Stimulated activated memory B cell treated with anti-CD40 and anti-IgM and Interleukin-4, amounts not matched to agents 10 μg/mL and 1 μg/mL and 100 μg/mL, for 72 hours (primary cell): ENCODE results near the gene COBL.

Source experiments
- ATAC-seq: fragments of 150-1000 bp; cut with Tn5 transposase; 2 replicates; pipeline ENCODE4 v1.10.0; 2021
- H3K27ac Mint-ChIP-seq: one replicate; pipeline ENCODE4 v1.8.0; 2022; ENCODE audit warnings: mild to moderate bottlenecking, mixed read lengths
- H3K27me3 Mint-ChIP-seq: one replicate; pipeline ENCODE4 v1.8.0; 2022; ENCODE audit warnings: mixed read lengths
- H3K36me3 Mint-ChIP-seq: one replicate; pipeline ENCODE4 v1.8.0; 2022; ENCODE audit warnings: mixed read lengths
- H3K4me1 Mint-ChIP-seq: one replicate; pipeline ENCODE4 v1.8.0; 2022; ENCODE audit warnings: mixed read lengths
- H3K4me3 Mint-ChIP-seq: one replicate; pipeline ENCODE4 v1.8.0; 2022; ENCODE audit warnings: mild to moderate bottlenecking, moderate library complexity, mixed read lengths
- H3K9me3 Mint-ChIP-seq: one replicate; pipeline ENCODE4 v1.8.0; 2022; ENCODE audit warnings: mixed read lengths

COBL gene

DNA sequence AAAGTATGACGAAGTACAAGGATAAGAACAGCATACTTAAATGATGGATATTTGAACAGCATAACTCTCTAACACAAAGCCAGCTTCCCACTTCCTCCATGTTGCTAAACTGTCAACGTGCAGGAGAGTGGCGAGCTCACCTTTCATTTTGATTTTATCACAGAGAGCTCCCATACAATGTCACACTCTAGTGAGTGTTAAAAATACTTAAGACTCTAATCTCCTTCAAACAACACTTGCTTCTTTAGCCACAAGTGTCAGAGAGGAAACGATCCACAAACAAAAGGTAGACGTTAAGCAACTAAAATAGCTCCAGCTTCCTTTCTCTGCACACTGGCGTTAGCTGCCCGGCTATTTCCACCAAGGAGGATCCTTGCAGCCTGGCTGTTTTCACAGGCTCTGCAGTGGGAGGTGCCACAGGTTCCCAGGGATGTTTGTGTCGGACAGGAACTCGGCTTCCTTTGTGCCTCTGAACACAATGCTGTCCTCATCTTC is 194.6 kb downstream of the COBL start:
- Mint-ChIP-seq H3K9me3 (no peaks in the 10 kb centered on the region), H3K27me3 (peaks cover 8% of the 10 kb centered on the region), H3K4me1 (peaks cover 6% of the 10 kb centered on the region), H3K4me3 (no peak overlapping the region), H3K27ac (no peak overlapping the region), H3K36me3 (no peaks in the 10 kb centered on the region)
- no peak for ATAC-seq

DNA sequence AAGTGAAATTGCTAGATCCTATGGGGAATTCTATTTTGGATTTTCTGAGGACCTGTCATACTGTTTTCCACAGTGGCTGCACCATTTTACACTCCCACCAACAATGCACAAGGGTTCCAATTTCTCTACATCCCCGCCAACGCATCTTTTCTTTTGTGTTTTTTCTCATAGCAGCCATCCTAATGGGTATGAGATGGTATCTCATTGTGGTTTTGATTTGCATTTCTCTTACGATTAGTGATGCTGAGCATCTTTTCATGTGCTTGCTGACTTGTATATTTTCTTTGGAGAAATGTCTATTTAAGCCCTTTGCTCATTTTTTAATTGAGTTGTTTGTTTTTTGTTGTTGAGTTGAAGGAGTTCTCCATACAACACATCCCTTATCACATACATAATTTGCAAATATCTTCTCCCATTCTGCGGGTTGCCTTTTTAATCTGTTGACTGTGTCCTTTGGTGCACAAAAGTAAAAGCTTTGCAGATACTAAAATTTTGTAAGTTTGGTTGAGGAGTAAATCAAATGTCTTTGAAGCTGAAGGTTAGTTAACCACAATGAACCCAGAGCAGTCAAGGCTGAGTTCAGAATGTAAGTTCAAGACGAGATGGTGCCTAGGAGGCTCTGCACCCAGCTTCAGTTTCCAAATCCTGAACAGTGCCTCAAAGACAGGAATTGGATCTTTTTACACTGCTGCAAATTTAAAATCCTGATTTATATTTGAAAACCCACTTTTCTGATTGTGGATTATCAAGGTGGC is 195.4 kb downstream of the COBL start:
- Mint-ChIP-seq H3K4me3 (no peak overlapping the region), H3K27ac (no peak overlapping the region), H3K27me3 (peaks cover under 1% of the 10 kb centered on the region), H3K36me3 (no peaks in the 10 kb centered on the region), H3K9me3 (peaks cover under 1% of the 10 kb centered on the region), H3K4me1 (peaks cover 6% of the 10 kb centered on the region)
- ATAC-seq, result no peak

DNA sequence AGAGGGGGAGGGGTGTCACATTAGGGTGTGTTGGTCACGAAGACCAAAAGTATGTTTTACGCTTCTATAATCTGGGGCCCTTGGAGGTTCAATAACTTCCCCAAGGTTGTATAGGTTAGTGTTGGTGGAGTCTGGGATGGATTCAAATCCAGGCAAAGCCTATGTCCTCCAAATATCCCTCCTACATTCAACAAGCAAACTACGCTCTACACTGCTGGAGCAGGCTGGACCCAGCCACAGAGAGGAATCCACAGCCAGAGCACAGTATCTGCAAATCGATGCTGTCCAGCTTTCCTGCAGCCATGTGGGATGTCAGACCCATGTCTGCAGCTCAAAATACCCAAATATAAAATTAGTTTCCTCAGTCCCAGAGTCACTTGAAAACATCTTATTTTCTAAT is 198.0 kb downstream of the COBL start:
- Mint-ChIP-seq H3K27me3 (no peaks in the 10 kb centered on the region), H3K4me1 (peaks cover 6% of the 10 kb centered on the region), H3K9me3 (peaks cover 8% of the 10 kb centered on the region), H3K27ac (no peak overlapping the region), H3K36me3 (no peaks in the 10 kb centered on the region), H3K4me3 (no peak overlapping the region)
- no peak for ATAC-seq

- Mint-ChIP-seq H3K4me1 (no peaks in the 10 kb centered on the region), H3K9me3 (peaks cover 12% of the 10 kb centered on the region), H3K4me3 (no peak overlapping the region), H3K27ac (no peak overlapping the region), H3K27me3 (no peaks in the 10 kb centered on the region), H3K36me3 (no peaks in the 10 kb centered on the region)
- no peak for ATAC-seq
These were observed 202.1 kb downstream of the COBL start for GRCh38 chr7:51114501-51114900.

GRCh38 chr7:51113962-51114361 is 202.6 kb downstream of the COBL start:
- H3K27ac Mint-ChIP-seq, result no peak overlapping the region
- H3K36me3 Mint-ChIP-seq, result no peaks in the 10 kb centered on the region
- H3K9me3 Mint-ChIP-seq, result peaks cover 12% of the 10 kb centered on the region
- no peaks in the 10 kb centered on the region for H3K4me1 Mint-ChIP-seq
- peak; percentile 43 for ATAC-seq
- no peaks in the 10 kb centered on the region for H3K27me3 Mint-ChIP-seq
- H3K4me3 Mint-ChIP-seq, result no peak overlapping the region

DNA sequence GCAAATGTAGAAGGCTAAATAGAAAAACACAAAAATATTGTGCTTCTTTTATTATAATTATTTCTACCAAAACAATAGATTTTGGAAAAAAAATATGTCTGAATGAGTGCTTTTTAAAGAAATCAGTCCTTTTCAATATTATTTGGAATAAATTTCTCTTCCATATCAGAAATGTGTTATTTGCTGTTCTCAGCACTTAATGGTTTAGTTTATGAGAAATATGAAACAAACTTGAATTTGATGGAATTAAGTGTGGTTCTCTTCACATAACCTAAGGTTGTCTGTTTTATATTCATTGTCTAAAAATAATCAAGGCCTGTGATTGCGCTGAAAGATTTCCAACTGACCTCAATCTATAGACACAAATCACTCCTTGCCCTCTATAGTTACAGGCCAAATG is 203.0 kb downstream of the COBL start:
- no peak overlapping the region for H3K27ac Mint-ChIP-seq
- H3K27me3 Mint-ChIP-seq, result no peaks in the 10 kb centered on the region
- peaks cover 12% of the 10 kb centered on the region for H3K9me3 Mint-ChIP-seq
- H3K4me1 Mint-ChIP-seq, result no peaks in the 10 kb centered on the region
- H3K4me3 Mint-ChIP-seq, result no peak overlapping the region
- ATAC-seq, result no peak
- no peaks in the 10 kb centered on the region for H3K36me3 Mint-ChIP-seq

GRCh38 chr7:51111241-51111940 is 205.2 kb downstream of the COBL start:
- Mint-ChIP-seq H3K4me1 (no peaks in the 10 kb centered on the region), H3K9me3 (peaks cover 12% of the 10 kb centered on the region), H3K4me3 (no peak overlapping the region), H3K27me3 (no peaks in the 10 kb centered on the region), H3K27ac (no peak overlapping the region), H3K36me3 (no peaks in the 10 kb centered on the region)
- no peak for ATAC-seq

GRCh38 chr7:51108134-51108533 is 208.5 kb downstream of the COBL start:
- H3K27me3 Mint-ChIP-seq, result no peaks in the 10 kb centered on the region
- no peak for ATAC-seq
- no peaks in the 10 kb centered on the region for H3K4me1 Mint-ChIP-seq
- H3K9me3 Mint-ChIP-seq, result peaks cover 4% of the 10 kb centered on the region
- no peak overlapping the region for H3K4me3 Mint-ChIP-seq
- H3K36me3 Mint-ChIP-seq, result no peaks in the 10 kb centered on the region
- no peak overlapping the region for H3K27ac Mint-ChIP-seq

DNA sequence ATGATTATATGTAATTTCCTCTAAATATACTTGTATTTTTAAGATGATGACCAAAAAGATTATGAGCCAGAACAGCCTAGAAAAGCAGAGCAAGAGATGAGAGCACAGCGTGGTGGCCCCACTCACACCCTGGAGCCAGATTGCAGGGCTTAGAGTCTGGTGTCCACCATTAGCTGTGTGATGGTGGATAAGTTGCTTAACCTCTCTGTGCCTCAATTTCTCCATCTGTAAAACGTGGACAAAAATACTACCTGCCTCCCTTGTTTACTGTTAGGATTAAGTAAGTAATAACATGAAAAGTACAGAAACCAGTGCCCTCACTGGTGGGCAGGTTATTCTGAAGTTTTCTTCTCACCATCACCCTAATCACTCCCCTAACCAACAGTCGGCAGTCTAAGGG is 212.3 kb downstream of the COBL start:
- no peak for ATAC-seq
- Mint-ChIP-seq H3K9me3 (no peaks in the 10 kb centered on the region), H3K27me3 (no peaks in the 10 kb centered on the region), H3K27ac (no peak overlapping the region), H3K4me3 (no peak overlapping the region), H3K36me3 (no peaks in the 10 kb centered on the region), H3K4me1 (no peaks in the 10 kb centered on the region)

- Mint-ChIP-seq H3K27me3 (no peaks in the 10 kb centered on the region), H3K4me3 (no peak overlapping the region), H3K27ac (no peak overlapping the region), H3K9me3 (peaks cover 2% of the 10 kb centered on the region), H3K4me1 (no peaks in the 10 kb centered on the region), H3K36me3 (no peaks in the 10 kb centered on the region)
- no peak for ATAC-seq
These were observed 212.9 kb downstream of the COBL start for GRCh38 chr7:51103718-51104117.

GRCh38 chr7:51102828-51103227 is 213.8 kb downstream of the COBL start:
- no peak for ATAC-seq
- Mint-ChIP-seq H3K4me3 (no peak overlapping the region), H3K9me3 (peaks cover 4% of the 10 kb centered on the region), H3K27ac (no peak overlapping the region), H3K4me1 (no peaks in the 10 kb centered on the region), H3K27me3 (no peaks in the 10 kb centered on the region), H3K36me3 (no peaks in the 10 kb centered on the region)

GRCh38 chr7:51101111-51101757 is 215.4 kb downstream of the COBL start:
- Mint-ChIP-seq H3K27ac (no peak overlapping the region), H3K9me3 (peaks cover 8% of the 10 kb centered on the region), H3K4me3 (no peak overlapping the region), H3K36me3 (no peaks in the 10 kb centered on the region), H3K27me3 (no peaks in the 10 kb centered on the region), H3K4me1 (no peaks in the 10 kb centered on the region)
- ATAC-seq, result no peak

- Mint-ChIP-seq H3K4me3 (no peak overlapping the region), H3K9me3 (peaks cover 17% of the 10 kb centered on the region), H3K36me3 (no peaks in the 10 kb centered on the region), H3K27me3 (no peaks in the 10 kb centered on the region), H3K27ac (no peak overlapping the region), H3K4me1 (no peaks in the 10 kb centered on the region)
- ATAC-seq, result no peak
These were observed 226.2 kb downstream of the COBL start for GRCh38 chr7:51090411-51090810.

DNA sequence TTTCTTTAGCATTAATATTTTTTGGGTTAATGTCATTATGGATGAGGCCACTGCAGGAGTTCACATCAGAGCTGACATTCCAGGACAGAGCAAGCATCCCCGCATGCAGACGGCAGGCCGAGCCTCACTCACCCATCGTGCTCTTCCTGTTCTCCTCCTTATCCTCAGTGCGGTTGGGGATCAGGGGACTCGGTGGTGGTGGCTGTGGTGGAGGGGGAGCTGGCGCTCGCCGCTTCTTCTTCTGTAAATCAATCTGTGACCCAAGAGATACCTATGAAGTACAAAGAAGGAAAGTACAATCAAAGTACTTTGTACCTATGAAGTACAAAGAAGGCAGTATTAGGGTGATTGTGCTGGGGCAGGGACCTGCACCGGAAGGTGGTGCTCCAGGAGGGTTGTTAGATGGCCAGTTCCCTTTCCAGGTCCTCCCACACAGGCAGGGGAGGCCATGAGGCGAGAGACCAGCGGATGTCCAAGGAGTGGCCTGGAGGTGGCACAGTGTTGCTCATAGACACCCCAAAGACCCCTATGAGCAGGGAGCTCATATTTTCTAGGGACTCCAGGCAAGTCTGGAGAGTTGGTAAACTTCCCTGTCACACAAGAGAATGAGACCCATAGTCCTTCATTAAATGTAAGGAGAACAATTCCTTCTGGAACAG is 231.4 kb downstream of the COBL start:
- Mint-ChIP-seq H3K9me3 (no peaks in the 10 kb centered on the region), H3K27ac (no peak overlapping the region), H3K4me3 (no peak overlapping the region), H3K4me1 (no peaks in the 10 kb centered on the region), H3K27me3 (no peaks in the 10 kb centered on the region), H3K36me3 (no peaks in the 10 kb centered on the region)
- ATAC-seq, result no peak

- Mint-ChIP-seq H3K4me1 (no peaks in the 10 kb centered on the region), H3K27ac (no peak overlapping the region)
- no peak for ATAC-seq
These were observed 232.5 kb downstream of the COBL start for GRCh38 chr7:51084121-51084520.

More at GRCh38 chr7:51084121-51084520, 232.5 kb downstream of the COBL start:
- Mint-ChIP-seq H3K36me3 (no peaks in the 10 kb centered on the region), H3K9me3 (no peaks in the 10 kb centered on the region), H3K27me3 (no peaks in the 10 kb centered on the region), H3K4me3 (no peak overlapping the region)
